Left ventricle myocardium inferior (tissue), 1 donor: ENCODE data around the gene TBCD. TPM values are rescaled to one million over a fixed set of nuclear protein-coding genes. Genes with fewer than 3 reads are reported as not detected.

Experiments
- DNase-seq: peaks from one replicate; pipeline ENCODE4 v3.0.0-alpha.2; 2020
- H3K27ac ChIP-seq: fragments of 200-600 bp; replicated peaks from 2 replicates; pipeline ENCODE4 v1.8.0; 2021
- H3K27me3 ChIP-seq: fragments of 200-600 bp; 2 replicates; pipeline ENCODE4 v1.8.0; 2021; ENCODE audit warnings: low read depth
- H3K36me3 ChIP-seq: fragments of 200-600 bp; 2 replicates; pipeline ENCODE4 v1.8.0; 2021
- H3K4me1 ChIP-seq: fragments of 200-600 bp; 2 replicates; pipeline ENCODE4 v1.8.0; 2021
- H3K4me3 ChIP-seq: fragments of 200-600 bp; 2 replicates; pipeline ENCODE4 v1.8.0; 2021; ENCODE audit warnings: mild to moderate bottlenecking, moderate library complexity
- H3K9me3 ChIP-seq: fragments of 200-600 bp; replicated peaks from 2 replicates; pipeline ENCODE4 v1.8.0; 2021
- CTCF ChIP-seq: fragments of 200-600 bp; IDR thresholded peaks from 2 replicates; pipeline ENCODE4 v1.8.0; 2021; ENCODE audit warnings: antibody characterized with exemption, mild to moderate bottlenecking, borderline replicate concordance
- intact Hi-C: fragments of 100-400 bp; cut with micrococcal nuclease; formaldehyde crosslinking; loops from one replicate; pipeline ENCODE4 v1.11.0; 2022
- total RNA-seq: library from RNA; stranded (reverse); fragmentation: NEBNext Ultra II Directional; extraction: Animal tissue kit (Norgen Biotek cat#: 25700); gene quantifications from one replicate; pipeline ENCODE4 v1.2.1, GENCODE V29; 2021
- donor health status: DM: no; HTN: yes; CAD: no; lungs with severe emphysema.

The TBCD gene
- total RNA-seq, 1 donor from 2014 or later = 48.0 TPM

DNA sequence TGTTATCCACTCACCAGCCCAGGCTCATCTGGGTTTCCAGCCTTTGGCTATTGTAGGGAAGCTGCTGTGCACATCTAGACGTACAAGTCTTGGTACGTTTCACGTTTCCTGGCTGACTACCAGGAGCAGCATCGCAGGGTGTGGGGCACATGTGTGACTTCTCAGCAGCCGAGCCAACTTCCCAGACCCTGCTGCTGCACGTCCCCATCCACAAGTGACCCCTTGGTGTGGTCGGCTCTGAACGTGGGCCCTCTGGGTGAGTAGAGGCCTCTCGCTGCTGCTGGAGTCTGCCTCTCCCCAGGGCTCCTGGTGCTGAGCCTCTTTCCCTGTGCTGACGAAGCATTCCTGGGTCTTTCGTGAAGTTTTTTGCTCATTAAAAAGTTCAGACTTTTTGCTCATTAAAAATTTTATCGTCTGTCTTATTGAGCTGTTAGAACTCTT is 158.2 kb downstream of the TBCD start:
- TF ChIP-seq CTCF = no peak
- H3K9me3 ChIP-seq = no peaks in the 10 kb centered on the region
- no peak overlapping the region for H3K27ac ChIP-seq
- H3K27me3 ChIP-seq = no peaks in the 10 kb centered on the region
- no peak for DNase-seq
- intact Hi-C loops = no loop called here
- H3K4me3 ChIP-seq = no peak overlapping the region
- H3K36me3 ChIP-seq = peaks cover 32% of the 10 kb centered on the region
- H3K4me1 ChIP-seq = peaks cover 27% of the 10 kb centered on the region

DNA sequence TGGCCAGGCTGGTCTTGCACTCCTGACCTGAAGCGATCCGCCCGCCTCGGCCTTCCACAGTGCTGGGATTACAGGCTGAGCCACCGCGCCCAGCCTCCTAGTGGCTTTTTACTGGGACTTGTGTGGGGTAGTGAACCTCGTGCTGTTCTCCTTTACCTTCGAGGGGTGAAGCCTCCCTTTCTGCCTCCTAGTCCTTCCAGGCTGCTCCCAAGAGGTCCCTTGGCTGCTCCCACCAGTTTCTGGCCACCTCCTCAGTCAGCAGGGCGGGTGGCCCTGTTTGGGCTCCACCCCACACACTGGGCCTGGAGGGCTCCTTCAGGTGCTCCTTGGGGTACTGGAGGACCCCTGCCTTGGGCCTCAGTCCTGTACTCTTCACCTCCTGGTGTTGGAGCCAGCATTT is 158.9 kb downstream of the TBCD start:
- H3K9me3 ChIP-seq = no peaks in the 10 kb centered on the region
- no peak overlapping the region for H3K4me3 ChIP-seq
- no peak overlapping the region for H3K27ac ChIP-seq
- DNase-seq = no peak
- peaks cover 30% of the 10 kb centered on the region for H3K36me3 ChIP-seq
- H3K4me1 ChIP-seq = peaks cover 29% of the 10 kb centered on the region
- TF ChIP-seq CTCF = no peak
- intact Hi-C loops = no loop called here
- no peaks in the 10 kb centered on the region for H3K27me3 ChIP-seq

DNA sequence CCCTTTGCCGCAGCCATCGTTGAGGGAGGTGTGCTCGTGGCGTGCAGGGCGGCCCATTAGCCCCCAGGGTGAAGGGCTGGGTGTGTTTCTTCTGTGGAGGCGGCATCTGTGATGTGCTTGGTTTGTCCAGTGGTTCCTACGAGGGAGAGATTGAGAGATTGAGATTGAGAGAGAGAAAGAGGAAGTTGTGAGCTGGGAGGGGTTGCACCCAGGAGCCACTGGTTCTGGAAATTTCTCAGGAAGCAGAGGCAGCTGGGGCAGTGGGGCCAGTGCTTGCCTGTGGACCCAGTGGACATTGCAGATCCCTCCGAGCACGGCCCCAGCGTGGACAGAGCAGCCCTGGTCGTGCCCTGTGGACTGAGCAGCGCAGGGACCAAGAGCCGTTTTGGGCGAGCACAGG is 160.0 kb downstream of the TBCD start:
- no peaks in the 10 kb centered on the region for H3K27me3 ChIP-seq
- no peak for TF ChIP-seq CTCF
- H3K4me3 ChIP-seq = no peak overlapping the region
- H3K27ac ChIP-seq = peak overlapping the region; percentile 36
- peaks cover 23% of the 10 kb centered on the region for H3K36me3 ChIP-seq
- intact Hi-C loops = no loop called here
- peaks cover 29% of the 10 kb centered on the region for H3K4me1 ChIP-seq
- no peak for DNase-seq
- no peaks in the 10 kb centered on the region for H3K9me3 ChIP-seq

- TF ChIP-seq CTCF = no peak
- no peak overlapping the region for H3K4me3 ChIP-seq
- no peaks in the 10 kb centered on the region for H3K27me3 ChIP-seq
- H3K9me3 ChIP-seq = no peaks in the 10 kb centered on the region
- H3K36me3 ChIP-seq = peaks cover 15% of the 10 kb centered on the region
- H3K4me1 ChIP-seq = peaks cover 29% of the 10 kb centered on the region
- peak overlapping the region; percentile 42 for H3K27ac ChIP-seq
- intact Hi-C loops = no loop called here
- peak; percentile 44 for DNase-seq
Observed at GRCh38 chr17:82912484-82913089, 160.7 kb downstream of the TBCD start.

DNA sequence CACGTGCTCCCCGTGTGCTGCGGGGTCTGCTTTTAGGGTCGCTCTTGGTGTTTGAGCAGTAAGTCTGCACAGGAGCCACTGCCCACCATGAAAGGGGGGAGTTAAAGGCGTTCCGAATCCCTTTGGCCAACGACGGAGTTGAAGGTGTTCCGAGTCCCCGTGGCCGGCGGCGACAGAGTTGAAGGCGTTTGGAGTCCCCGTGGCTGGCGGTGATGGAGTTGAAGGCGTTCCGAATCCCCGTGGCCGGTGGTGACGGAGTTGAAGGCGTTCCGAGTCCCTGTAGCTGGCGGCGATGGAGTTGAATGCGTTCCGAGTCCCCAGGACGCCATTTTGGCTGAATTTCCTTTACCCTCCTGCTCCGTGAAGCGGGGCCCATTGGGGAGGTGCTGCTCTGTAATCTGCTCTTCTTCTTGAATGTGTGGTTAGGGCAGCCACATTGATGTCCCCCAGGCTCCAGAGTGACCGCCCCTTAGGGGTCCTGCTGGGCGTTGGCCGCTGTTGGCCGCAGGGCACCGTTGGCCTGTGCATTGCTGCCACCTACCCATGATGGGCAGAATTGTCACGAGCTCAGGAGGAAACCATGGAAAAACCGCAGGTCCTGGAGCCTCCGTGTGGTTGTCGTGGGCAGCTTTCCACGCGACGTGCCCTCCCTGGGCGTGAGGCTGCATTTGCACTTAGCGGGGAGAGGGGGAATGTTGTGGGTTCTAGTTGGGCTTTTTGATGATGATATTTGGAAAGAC is 161.6 kb downstream of the TBCD start:
- no peak for DNase-seq
- intact Hi-C loops = no loop called here
- peaks cover 29% of the 10 kb centered on the region for H3K4me1 ChIP-seq
- peak overlapping the region; percentile 42 for H3K27ac ChIP-seq
- no peaks in the 10 kb centered on the region for H3K9me3 ChIP-seq
- H3K36me3 ChIP-seq = peaks cover 9% of the 10 kb centered on the region
- H3K27me3 ChIP-seq = no peaks in the 10 kb centered on the region
- peak; percentile 22 for TF ChIP-seq CTCF
- H3K4me3 ChIP-seq = no peak overlapping the region
